HEK293 (cell line): ENCODE results near the gene PLSCR5.

ENCODE experiments used
- CTCF ChIA-PET: fragments of 350-600 bp; formaldehyde crosslinking; extraction: SDS; loops from one replicate; lab custom pipeline; 2021; ENCODE audit warnings: antibody characterized with exemption; lab: Yijun Ruan, JAX
- POLR2A ChIA-PET: fragments of 300-600 bp; formaldehyde crosslinking; extraction: SDS; loops from one replicate; lab custom pipeline; 2020; ENCODE audit warnings: antibody characterized with exemption, inconsistent platforms; lab: Yijun Ruan, JAX
- H3K27ac ChIP-seq: fragments of 200-500 bp; sonication (Bioruptor generic); 2 replicates; pipeline ENCODE4 v1.5.1; 2014; ENCODE audit warnings: low read depth, low read length, control low read depth, inconsistent platforms; ENCODE audit errors: extremely low read depth
- H3K36me3 ChIP-seq, 2 experiments: fragments of 200-500 bp in 1 of 2; sonication (Bioruptor generic) in 1 of 2; 1 replicate in 1 of 2; 2 replicates in 1 of 2; pipeline ENCODE4 v1.5.1; 2014 to 2017; ENCODE audit warnings: inconsistent platforms in 2 of 2, low read length in 2 of 2; ENCODE audit not compliant: control insufficient read depth in 2 of 2, insufficient read depth in 1 of 2
- H3K4me1 ChIP-seq: fragments of 200-500 bp; sonication (Bioruptor generic); 2 replicates; pipeline ENCODE4 v1.5.1; 2014; ENCODE audit warnings: mild to moderate bottlenecking, low read length, inconsistent platforms; ENCODE audit not compliant: control insufficient read depth, insufficient read depth
- H3K4me3 ChIP-seq: 2 replicates; pipeline ENCODE4 v1.5.1; 2011; ENCODE audit warnings: low read depth, mild to moderate bottlenecking, control low read depth, low read length, moderate library complexity
- H3K9me3 ChIP-seq: fragments of 200-500 bp; sonication (Bioruptor generic); 2 replicates; pipeline ENCODE4 v1.5.1; 2014; ENCODE audit warnings: low read depth, low read length, inconsistent platforms; ENCODE audit not compliant: control insufficient read depth, insufficient read depth
- BCL11B ChIP-seq: fragments of 450-650 bp; formaldehyde crosslinking; IDR thresholded peaks from 2 replicates; pipeline ENCODE4 v1.5.1; 2016; ENCODE audit warnings: low read depth, missing biosample characterization, missing genetic modification characterization
- BCL6B ChIP-seq: fragments of 450-650 bp; formaldehyde crosslinking; IDR thresholded peaks from 2 replicates; pipeline ENCODE4 v1.5.1; 2017; ENCODE audit warnings: missing biosample characterization, missing genetic modification characterization
- GLI4 ChIP-seq: fragments of 450-650 bp; formaldehyde crosslinking; IDR thresholded peaks from 2 replicates; pipeline ENCODE4 v1.5.1; 2016; ENCODE audit warnings: missing biosample characterization, missing genetic modification characterization
- HOXA7 ChIP-seq: sonication (generic); formaldehyde crosslinking; IDR thresholded peaks from 2 replicates; pipeline ENCODE4 v1.8.1; 2022; ENCODE audit warnings: missing genetic modification reagents, borderline replicate concordance
- KLF7 ChIP-seq: fragments of 450-650 bp; formaldehyde crosslinking; IDR thresholded peaks from 2 replicates; pipeline ENCODE4 v1.5.1; 2016; ENCODE audit warnings: missing biosample characterization, missing genetic modification characterization, borderline replicate concordance
- OVOL3 ChIP-seq: fragments of 450-650 bp; formaldehyde crosslinking; IDR thresholded peaks from 2 replicates; pipeline ENCODE4 v1.5.1; 2016; ENCODE audit warnings: missing biosample characterization, missing genetic modification characterization
- REPIN1 ChIP-seq: fragments of 450-650 bp; formaldehyde crosslinking; IDR thresholded peaks from 2 replicates; pipeline ENCODE4 v1.5.1; 2017; ENCODE audit warnings: missing biosample characterization, missing genetic modification characterization, low read depth
- SALL2 ChIP-seq: fragments of 450-650 bp; formaldehyde crosslinking; IDR thresholded peaks from 2 replicates; pipeline ENCODE4 v1.5.0; 2017; ENCODE audit warnings: missing biosample characterization, mild to moderate bottlenecking, missing genetic modification characterization, borderline replicate concordance
- SP7 ChIP-seq: fragments of 450-650 bp; formaldehyde crosslinking; IDR thresholded peaks from 2 replicates; pipeline ENCODE4 v1.5.1; 2016; ENCODE audit warnings: missing biosample characterization, missing genetic modification characterization
- WT1 ChIP-seq: fragments of 450-650 bp; formaldehyde crosslinking; IDR thresholded peaks from 2 replicates; pipeline ENCODE4 v1.5.1; 2016; ENCODE audit warnings: missing biosample characterization, missing genetic modification characterization
- YY2 ChIP-seq: fragments of 450-650 bp; formaldehyde crosslinking; IDR thresholded peaks from 2 replicates; pipeline ENCODE4 v1.5.1; 2016; ENCODE audit warnings: missing biosample characterization, missing genetic modification characterization
- ZBTB49 ChIP-seq: fragments of 450-650 bp; formaldehyde crosslinking; IDR thresholded peaks from 2 replicates; pipeline ENCODE4 v1.5.1; 2016; ENCODE audit warnings: missing biosample characterization, missing genetic modification characterization, low read depth
- ZFP69B ChIP-seq: fragments of 450-650 bp; formaldehyde crosslinking; IDR thresholded peaks from 2 replicates; pipeline ENCODE4 v1.5.1; 2016; ENCODE audit warnings: missing biosample characterization, missing genetic modification characterization
- ZNF155 ChIP-seq: fragments of 450-650 bp; formaldehyde crosslinking; IDR thresholded peaks from 2 replicates; pipeline ENCODE4 v1.5.1; 2016; ENCODE audit warnings: missing biosample characterization, missing genetic modification characterization
- ZNF157 ChIP-seq: fragments of 450-650 bp; formaldehyde crosslinking; IDR thresholded peaks from 2 replicates; pipeline ENCODE4 v1.5.1; 2016; ENCODE audit warnings: missing biosample characterization, missing genetic modification characterization
- ZNF16 ChIP-seq: fragments of 450-650 bp; formaldehyde crosslinking; IDR thresholded peaks from 2 replicates; pipeline ENCODE4 v1.5.1; 2016; ENCODE audit warnings: low read depth, missing biosample characterization, missing genetic modification characterization
- ZNF174 ChIP-seq: fragments of 450-650 bp; formaldehyde crosslinking; IDR thresholded peaks from 2 replicates; pipeline ENCODE4 v1.5.0; 2017; ENCODE audit warnings: missing biosample characterization, mild to moderate bottlenecking, missing genetic modification characterization
- ZNF214 ChIP-seq: fragments of 450-650 bp; formaldehyde crosslinking; IDR thresholded peaks from 2 replicates; pipeline ENCODE4 v1.5.1; 2017; ENCODE audit warnings: missing biosample characterization, mild to moderate bottlenecking, missing genetic modification characterization, borderline replicate concordance
- ZNF24 ChIP-seq: fragments of 450-650 bp; formaldehyde crosslinking; IDR thresholded peaks from 2 replicates; pipeline ENCODE4 v1.5.1; 2016; ENCODE audit warnings: missing biosample characterization, missing genetic modification characterization
- ZNF248 ChIP-seq: fragments of 450-650 bp; formaldehyde crosslinking; IDR thresholded peaks from 2 replicates; pipeline ENCODE4 v1.5.1; 2017; ENCODE audit warnings: missing biosample characterization, missing genetic modification characterization
- ZNF350 ChIP-seq: fragments of 450-650 bp; formaldehyde crosslinking; IDR thresholded peaks from 2 replicates; pipeline ENCODE4 v1.5.0; 2017; ENCODE audit warnings: missing biosample characterization, mild to moderate bottlenecking, missing genetic modification characterization
- ZNF473 ChIP-seq: fragments of 450-650 bp; formaldehyde crosslinking; IDR thresholded peaks from 2 replicates; pipeline ENCODE4 v1.5.1; 2017; ENCODE audit warnings: missing biosample characterization, missing genetic modification characterization
- ZNF585B ChIP-seq: fragments of 450-650 bp; formaldehyde crosslinking; IDR thresholded peaks from 2 replicates; pipeline ENCODE4 v1.5.1; 2016; ENCODE audit warnings: missing biosample characterization, missing genetic modification characterization
- ZNF610 ChIP-seq: fragments of 450-650 bp; formaldehyde crosslinking; IDR thresholded peaks from 2 replicates; pipeline ENCODE4 v1.5.1; 2016; ENCODE audit warnings: missing biosample characterization, missing genetic modification characterization, borderline replicate concordance
- ZNF623 ChIP-seq: fragments of 450-650 bp; formaldehyde crosslinking; IDR thresholded peaks from 2 replicates; pipeline ENCODE4 v1.5.1; 2016; ENCODE audit warnings: missing biosample characterization, missing genetic modification characterization
- ZNF624 ChIP-seq: fragments of 450-650 bp; formaldehyde crosslinking; IDR thresholded peaks from 2 replicates; pipeline ENCODE4 v1.5.1; 2017; ENCODE audit warnings: missing biosample characterization, missing genetic modification characterization
- ZNF654 ChIP-seq: fragments of 450-650 bp; formaldehyde crosslinking; IDR thresholded peaks from 2 replicates; pipeline ENCODE4 v1.5.1; 2016; ENCODE audit warnings: low read depth, missing biosample characterization, missing genetic modification characterization

Gene PLSCR5

GRCh38 chr3:146581080-146581601 lies 24.0 kb downstream of the PLSCR5 start (continued):
- TF ChIP-seq ZBTB49 (tag by site-specific recombination) (no peak), SP7 (tag by site-specific recombination) (no peak), BCL6B (tag by site-specific recombination) (no peak), ZFP69B (tag by site-specific recombination) (no peak)

GRCh38 chr3:146577662-146578061 lies 27.5 kb downstream of the PLSCR5 start:
- CTCF ChIA-PET: interaction anchor here (0.6 to 1.7 kb wide), 9 partner anchors 9 to 513 kb away, joined by 3 to 13 read pairs (median 4); no protein-coding TSS in a partner anchor
- H3K36me3 ChIP-seq: no peaks in the 10 kb centered on the region
- H3K9me3 ChIP-seq: no peaks in the 10 kb centered on the region
- POLR2A ChIA-PET: no interaction called here
- no peak overlapping the region for H3K27ac ChIP-seq
- TF ChIP-seq REPIN1 (no peak), ZNF654 (tag by site-specific recombination) (peak; percentile 47)
- H3K4me1 ChIP-seq: no peaks in the 10 kb centered on the region
- no peak overlapping the region for H3K4me3 ChIP-seq

- Histone ChIP-seq H3K4me3 (no peak overlapping the region), H3K9me3 (no peaks in the 10 kb centered on the region), H3K36me3 (no peaks in the 10 kb centered on the region), H3K4me1 (no peaks in the 10 kb centered on the region), H3K27ac (no peak overlapping the region)
- ChIA-PET POLR2A (no interaction called here), CTCF (interaction anchor here (0.6 to 0.7 kb wide), 2 partner anchors 421 to 519 kb away, joined by 3 to 4 read pairs; no protein-coding TSS in a partner anchor)
- TF ChIP-seq YY2: no peak
- no peak for TF ChIP-seq ZNF24 (tag by site-specific recombination)
- no peak for TF ChIP-seq SALL2 (tag by site-specific recombination)
- TF ChIP-seq BCL11B (tag by site-specific recombination): no peak
- no peak for TF ChIP-seq ZNF610 (tag by site-specific recombination)
- TF ChIP-seq ZNF155 (tag by site-specific recombination): no peak
- TF ChIP-seq WT1 (tag by site-specific recombination): no peak
Measured at GRCh38 chr3:146575636-146576035, 29.5 kb downstream of the PLSCR5 start.

- Histone ChIP-seq H3K36me3 (no peaks in the 10 kb centered on the region), H3K4me3 (no peak overlapping the region), H3K27ac (no peak overlapping the region), H3K4me1 (no peaks in the 10 kb centered on the region), H3K9me3 (no peaks in the 10 kb centered on the region)
- CTCF ChIA-PET: no interaction called here
- POLR2A ChIA-PET: no interaction called here
- TF ChIP-seq ZNF585B (tag by site-specific recombination) (no peak), ZNF16 (tag by site-specific recombination) (no peak), ZNF214 (tag by site-specific recombination) (no peak), OVOL3 (tag by site-specific recombination) (no peak), BCL6B (tag by site-specific recombination) (no peak), ZNF654 (tag by site-specific recombination) (no peak), ZNF473 (tag by site-specific recombination) (no peak), ZNF174 (tag by site-specific recombination) (no peak), KLF7 (tag by site-specific recombination) (no peak), ZNF248 (tag by site-specific recombination) (no peak), ZNF157 (tag by site-specific recombination) (no peak), ZNF350 (tag by site-specific recombination) (no peak), HOXA7 (CRISPR knock-in tag) (no peak), GLI4 (tag by site-specific recombination) (no peak), ZNF624 (no peak), ZFP69B (tag by site-specific recombination) (no peak), ZNF623 (tag by site-specific recombination) (no peak)
Measured at GRCh38 chr3:146574173-146574572, 31.0 kb downstream of the PLSCR5 start.
